HG03045 (cell line): ENCODE results near the gene AQP1.

Experiments used
- ATAC-seq: cut with Tn5 transposase; IDR thresholded peaks from one replicate; pipeline ENCODE4 v1.9.1; 2021; ENCODE audit warnings: mild to moderate bottlenecking, moderate library complexity; ENCODE audit not compliant: unreplicated experiment

The AQP1 gene

DNA sequence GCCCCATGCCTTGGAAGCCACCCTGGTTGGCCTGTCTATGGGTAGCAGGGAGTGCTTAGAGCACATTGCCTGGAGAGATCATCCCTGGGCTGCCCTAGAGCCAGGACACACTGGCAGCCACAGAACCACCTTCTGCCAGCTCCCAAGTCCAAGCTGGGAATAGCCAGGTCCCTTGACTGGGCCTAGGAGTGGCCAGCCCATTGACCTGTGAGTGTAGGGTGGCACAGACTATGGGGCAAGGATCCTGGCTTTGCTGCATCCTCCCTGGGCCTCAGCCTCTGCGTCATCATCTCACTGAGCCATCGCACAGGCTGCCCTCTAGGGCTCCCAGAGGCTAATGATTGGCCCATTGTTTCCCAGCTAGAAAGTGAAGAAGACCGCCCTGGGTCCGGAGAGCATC lies 7.0 kb downstream of the AQP1 start:
- no peak for ATAC-seq

DNA sequence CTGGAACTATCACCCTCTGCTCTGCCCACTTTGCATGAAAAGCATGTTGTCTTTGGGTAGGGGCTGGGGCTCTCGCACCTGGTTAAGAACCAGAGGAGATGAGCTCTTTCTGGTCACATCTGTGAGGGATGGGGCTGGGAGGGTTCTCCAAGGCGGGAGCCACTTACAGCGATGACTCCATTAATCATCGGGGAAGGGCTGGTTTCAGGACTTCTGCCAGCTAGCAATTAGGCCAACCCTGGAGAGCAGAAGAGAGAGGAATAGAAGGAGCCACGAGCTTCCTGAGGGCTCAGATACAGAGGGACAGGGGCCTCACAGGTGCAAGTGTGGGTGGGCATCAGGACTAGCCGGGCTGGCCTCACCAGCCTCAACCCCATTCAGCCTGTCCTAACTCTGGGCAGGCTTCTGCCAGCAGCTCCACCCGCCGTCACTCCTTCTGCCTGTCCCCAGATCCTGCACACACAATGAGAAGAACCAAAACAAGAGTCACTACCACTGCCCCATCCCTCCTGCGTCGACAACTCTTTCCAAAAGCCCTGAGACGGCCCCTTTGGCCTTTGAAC lies 8.4 kb downstream of the AQP1 start:
- no peak for ATAC-seq

- no peak for ATAC-seq
These were observed 9.2 kb downstream of the AQP1 start for GRCh38 chr7:30920584-30921539.

DNA sequence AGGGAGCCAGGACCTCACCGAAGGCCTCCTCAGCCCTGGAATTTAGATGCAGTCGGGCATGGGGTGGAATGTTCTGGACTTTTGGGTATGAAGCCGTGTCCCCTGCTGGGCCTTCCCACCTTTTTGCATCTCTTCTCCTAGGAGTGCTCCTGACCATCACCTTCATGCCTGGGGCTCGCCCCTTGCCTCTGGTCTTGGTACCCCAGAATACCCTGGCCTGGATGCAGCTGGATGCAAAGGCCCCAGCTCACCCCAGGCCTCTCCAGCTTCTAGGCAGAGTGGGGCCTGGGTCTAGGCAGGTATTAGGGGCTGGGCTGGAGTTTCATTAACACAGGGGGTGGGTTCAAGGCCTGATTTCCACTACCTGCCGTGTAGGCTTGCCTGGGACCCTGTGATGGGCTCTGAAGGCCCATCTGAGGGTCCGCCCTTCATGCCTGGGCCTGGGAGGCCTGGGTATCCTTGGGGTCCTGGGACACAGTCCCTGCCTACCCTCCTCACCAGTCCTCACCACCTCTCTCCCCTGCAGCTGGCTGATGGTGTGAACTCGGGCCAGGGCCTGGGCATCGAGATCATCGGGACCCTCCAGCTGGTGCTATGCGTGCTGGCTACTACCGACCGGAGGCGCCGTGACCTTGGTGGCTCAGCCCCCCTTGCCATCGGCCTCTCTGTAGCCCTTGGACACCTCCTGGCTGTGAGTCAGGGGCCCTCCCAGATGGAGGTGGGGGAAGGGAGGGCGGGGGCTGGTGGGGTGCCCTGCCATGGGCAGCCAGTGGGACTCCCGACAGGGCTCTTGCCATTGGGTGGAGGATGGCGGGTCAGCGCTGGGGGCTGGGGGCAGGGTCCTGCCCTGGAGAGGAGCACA lies 10.1 kb downstream of the AQP1 start:
- no peak for ATAC-seq

DNA sequence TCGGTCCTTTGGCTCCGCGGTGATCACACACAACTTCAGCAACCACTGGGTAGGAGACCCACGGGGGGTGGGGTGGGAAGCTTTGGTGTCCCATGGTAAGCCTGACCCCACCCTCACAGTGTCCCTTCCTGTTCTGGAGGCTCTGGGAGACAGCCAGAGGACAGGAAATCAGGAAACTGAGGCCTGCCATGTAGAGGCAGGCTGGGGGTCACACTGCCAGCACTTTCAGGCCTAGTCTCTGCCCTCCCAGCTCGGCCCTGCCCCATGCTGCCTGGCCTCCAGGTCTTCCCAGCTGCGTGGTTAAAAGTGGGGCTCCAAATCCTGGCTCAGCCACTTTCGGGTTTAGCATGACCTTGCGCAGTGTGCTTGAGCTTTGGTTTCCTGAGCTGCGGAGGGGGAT lies 10.9 kb downstream of the AQP1 start:
- no peak for ATAC-seq

DNA sequence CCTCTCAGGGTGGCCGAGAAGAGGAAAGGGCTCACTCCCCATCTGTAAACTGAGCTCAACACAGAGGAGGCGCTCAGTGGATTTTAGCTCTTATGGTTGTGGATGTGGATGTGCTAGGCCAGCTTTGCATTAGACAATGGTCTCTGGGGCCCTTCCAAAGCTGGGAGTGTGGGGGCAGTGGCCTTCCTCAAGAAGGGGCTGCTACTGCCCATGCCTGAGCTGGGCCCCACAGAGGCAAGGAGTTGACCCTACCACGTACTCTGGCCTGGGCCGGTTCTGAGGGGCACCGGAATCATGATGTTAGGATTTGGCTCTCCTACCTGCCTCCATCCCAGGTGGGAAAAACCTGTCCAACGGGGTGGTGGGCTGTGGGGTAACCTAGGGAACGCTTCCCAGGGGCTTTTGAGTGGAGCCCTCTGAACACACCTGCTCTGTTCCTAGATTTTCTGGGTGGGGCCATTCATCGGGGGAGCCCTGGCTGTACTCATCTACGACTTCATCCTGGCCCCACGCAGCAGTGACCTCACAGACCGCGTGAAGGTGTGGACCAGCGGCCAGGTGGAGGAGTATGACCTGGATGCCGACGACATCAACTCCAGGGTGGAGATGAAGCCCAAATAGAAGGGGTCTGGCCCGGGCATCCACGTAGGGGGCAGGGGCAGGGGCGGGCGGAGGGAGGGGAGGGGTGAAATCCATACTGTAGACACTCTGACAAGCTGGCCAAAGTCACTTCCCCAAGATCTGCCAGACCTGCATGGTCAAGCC lies 11.5 kb downstream of the AQP1 start:
- ATAC-seq = no peak

DNA sequence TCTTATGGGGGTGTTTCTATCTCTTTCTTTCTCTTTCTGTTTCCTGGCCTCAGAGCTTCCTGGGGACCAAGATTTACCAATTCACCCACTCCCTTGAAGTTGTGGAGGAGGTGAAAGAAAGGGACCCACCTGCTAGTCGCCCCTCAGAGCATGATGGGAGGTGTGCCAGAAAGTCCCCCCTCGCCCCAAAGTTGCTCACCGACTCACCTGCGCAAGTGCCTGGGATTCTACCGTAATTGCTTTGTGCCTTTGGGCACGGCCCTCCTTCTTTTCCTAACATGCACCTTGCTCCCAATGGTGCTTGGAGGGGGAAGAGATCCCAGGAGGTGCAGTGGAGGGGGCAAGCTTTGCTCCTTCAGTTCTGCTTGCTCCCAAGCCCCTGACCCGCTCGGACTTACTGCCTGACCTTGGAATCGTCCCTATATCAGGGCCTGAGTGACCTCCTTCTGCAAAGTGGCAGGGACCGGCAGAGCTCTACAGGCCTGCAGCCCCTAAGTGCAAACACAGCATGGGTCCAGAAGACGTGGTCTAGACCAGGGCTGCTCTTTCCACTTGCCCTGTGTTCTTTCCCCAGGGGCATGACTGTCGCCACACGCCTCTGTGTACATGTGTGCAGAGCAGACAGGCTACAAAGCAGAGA lies 12.2 kb downstream of the AQP1 start:
- ATAC-seq = no peak

DNA sequence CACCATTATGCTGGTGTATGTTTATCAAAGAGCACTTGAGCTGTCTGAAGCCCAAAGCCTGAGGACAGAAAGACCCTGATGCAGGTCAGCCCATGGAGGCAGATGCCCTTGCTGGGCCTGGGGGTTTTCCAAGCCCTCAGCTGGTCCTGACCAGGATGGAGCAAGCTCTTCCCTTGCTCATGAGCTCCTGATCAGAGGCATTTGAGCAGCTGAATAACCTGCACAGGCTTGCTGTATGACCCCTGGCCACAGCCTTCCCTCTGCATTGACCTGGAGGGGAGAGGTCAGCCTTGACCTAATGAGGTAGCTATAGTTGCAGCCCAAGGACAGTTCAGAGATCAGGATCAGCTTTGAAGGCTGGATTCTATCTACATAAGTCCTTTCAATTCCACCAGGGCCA lies 13.0 kb downstream of the AQP1 start:
- no peak for ATAC-seq

GRCh38 chr7:30925117-30925516 lies 13.5 kb downstream of the AQP1 start:
- ATAC-seq = no peak

- ATAC-seq = no peak
These were observed 14.3 kb downstream of the AQP1 start for GRCh38 chr7:30925913-30926312.

- no peak for ATAC-seq
These were observed 14.7 kb downstream of the AQP1 start for GRCh38 chr7:30926313-30926712.

- no peak for ATAC-seq
These were observed 15.4 kb downstream of the AQP1 start for GRCh38 chr7:30927040-30927439.

DNA sequence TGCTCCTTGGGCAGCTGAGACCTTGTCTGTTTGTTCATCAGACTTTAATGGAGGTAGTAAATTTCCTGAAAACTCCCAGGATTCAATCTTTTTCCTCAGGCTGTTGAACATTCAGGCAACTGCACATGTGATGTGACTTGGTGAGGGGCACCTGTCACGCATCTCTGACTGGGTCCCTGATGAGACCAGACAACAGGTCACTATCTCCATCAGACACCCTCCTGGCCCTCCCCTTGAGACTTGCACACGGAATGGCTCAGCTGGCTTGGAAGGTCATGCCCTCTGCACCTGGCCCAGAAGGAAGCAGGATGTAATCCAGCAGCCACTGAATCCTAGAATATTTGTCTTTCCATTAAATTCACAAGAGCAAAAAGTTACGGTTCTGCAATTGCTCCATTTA lies 15.9 kb downstream of the AQP1 start:
- no peak for ATAC-seq

DNA sequence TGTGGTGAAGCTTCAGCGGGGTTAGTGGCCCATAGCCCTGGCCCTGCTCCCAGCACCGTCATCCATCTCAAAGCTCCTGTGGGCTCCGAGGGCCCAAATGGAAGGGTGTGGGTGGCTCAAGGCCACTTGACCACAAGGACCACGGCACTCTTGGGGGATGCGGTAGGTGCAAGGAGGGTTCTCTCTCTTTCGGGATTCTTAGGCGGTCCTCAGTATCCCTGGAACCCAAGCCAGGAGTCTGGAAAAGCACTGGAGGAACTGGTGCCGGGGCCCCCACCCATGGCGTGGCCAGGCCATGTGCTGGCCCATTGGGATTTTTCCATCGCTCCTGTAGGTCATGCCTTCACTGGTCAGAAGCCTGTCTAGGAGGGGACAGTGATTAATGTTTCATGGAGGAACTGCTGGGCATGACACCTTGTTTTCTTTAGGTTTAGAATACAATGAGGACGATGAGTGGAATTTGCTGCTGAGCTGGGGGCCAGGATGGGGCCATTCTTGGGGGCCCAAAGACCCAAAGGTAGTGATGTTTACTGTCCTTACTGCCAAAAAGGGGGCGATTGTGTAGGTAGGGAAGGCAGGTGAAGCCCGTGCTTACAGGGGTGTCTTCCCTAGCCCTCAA lies 16.7 kb downstream of the AQP1 start:
- ATAC-seq = no peak

GRCh38 chr7:30929686-30930085 lies 18.0 kb downstream of the AQP1 start:
- ATAC-seq = no peak

DNA sequence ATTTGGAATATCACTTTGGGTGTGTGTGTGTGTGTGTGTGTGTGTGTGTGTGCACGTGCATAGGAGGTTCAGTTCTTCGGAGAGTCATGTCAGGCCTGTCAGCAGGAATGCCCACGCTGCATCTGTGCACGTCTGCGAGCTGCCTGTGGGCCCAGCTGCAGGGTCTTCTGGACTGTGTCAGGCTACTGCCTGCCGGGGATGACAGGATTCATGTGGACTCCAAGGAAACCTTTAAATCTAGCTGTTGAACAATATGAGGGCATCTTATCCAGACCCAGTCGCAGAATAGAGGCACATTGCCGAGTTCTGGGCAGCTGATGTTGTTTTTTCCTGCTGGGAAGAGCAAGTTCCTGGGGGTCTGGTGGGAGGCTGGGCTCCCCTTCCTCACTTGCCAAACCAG lies 19.0 kb downstream of the AQP1 start:
- ATAC-seq = no peak

GRCh38 chr7:30931161-30931928 lies 19.7 kb downstream of the AQP1 start:
- no peak for ATAC-seq

DNA sequence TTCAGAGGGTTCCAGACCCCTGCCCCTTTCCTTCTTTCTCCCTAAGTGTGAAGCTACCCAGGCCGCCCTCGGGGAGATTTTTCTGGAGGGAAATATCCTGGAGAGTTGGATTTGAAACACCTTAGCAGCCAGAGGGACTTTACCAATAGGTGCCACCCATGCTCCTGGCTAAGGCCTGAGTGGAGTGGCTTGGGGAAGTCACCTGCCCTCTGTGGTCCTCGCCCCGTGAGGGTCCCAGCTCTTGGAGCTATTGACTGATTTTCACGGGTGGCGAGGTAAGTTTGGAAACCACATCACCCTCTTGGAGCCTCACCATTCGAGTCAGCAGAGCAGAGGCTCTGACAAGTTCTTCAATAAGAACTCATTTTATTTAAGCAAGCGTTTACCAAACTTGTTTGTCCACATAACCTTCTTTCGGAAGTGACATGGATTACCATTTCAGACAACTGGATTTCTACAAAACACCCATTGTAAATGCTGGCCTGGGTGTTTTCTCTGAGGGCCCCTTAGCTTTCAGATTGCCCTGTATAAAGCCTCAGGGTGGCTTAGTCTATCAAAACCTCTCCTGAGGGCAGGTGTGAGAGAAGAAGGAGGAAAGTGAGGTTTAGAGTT lies 20.4 kb downstream of the AQP1 start:
- no peak for ATAC-seq

GRCh38 chr7:30932562-30932961 lies 20.9 kb downstream of the AQP1 start:
- no peak for ATAC-seq
